Liver (tissue), 9 donors: Measurements from ENCODE around the gene TGFBR3. TPM values are rescaled to one million over a fixed set of nuclear protein-coding genes. Genes with fewer than 3 reads are reported as not detected.

Experiments
- DNase-seq: peaks from one replicate; pipeline ENCODE4 v3.0.0-alpha.2; 2017; ENCODE audit warnings: low spot score
- H3K27ac ChIP-seq, 2 donors: one replicate each; pipeline ENCODE4 v1.7.0; 2013; ENCODE audit warnings: inconsistent platforms in 2 of 2, low read length in 2 of 2, control low read depth in 1 of 2, low read depth in 1 of 2, mild to moderate bottlenecking in 1 of 2
- H3K27me3 ChIP-seq, 4 donors: one replicate each; pipeline versions ENCODE4 v1.6.1 to v1.7.0; 2013; ENCODE audit warnings: low read length in 3 of 4, inconsistent platforms in 1 of 4, mild to moderate bottlenecking in 1 of 4, moderate library complexity in 1 of 4; ENCODE audit not compliant: control insufficient read depth in 4 of 4, insufficient read depth in 4 of 4
- H3K36me3 ChIP-seq, 4 donors: one replicate each; pipeline versions ENCODE4 v1.6.1 to v1.7.0; 2013; ENCODE audit warnings: low read length in 3 of 4, mild to moderate bottlenecking in 3 of 4, low read depth in 1 of 4, moderate library complexity in 1 of 4; ENCODE audit not compliant: control insufficient read depth in 4 of 4, insufficient read depth in 3 of 4
- H3K4me1 ChIP-seq, 4 donors: one replicate each; pipeline versions ENCODE4 v1.6.1 to v1.7.0; 2013; ENCODE audit warnings: low read length in 3 of 4, mild to moderate bottlenecking in 3 of 4, moderate library complexity in 1 of 4; ENCODE audit not compliant: control insufficient read depth in 4 of 4, insufficient read depth in 4 of 4
- H3K4me3 ChIP-seq, 3 donors: one replicate each; pipeline versions ENCODE4 v1.6.1 to v1.7.0; 2013; ENCODE audit warnings: low read length in 3 of 3, control low read depth in 1 of 3, low read depth in 1 of 3, mild to moderate bottlenecking in 1 of 3
- H3K9ac ChIP-seq, 2 donors: one replicate each; pipeline ENCODE4 v1.7.0; 2013; ENCODE audit warnings: low read length in 2 of 2, mild to moderate bottlenecking in 2 of 2, moderate library complexity in 2 of 2, control low read depth in 1 of 2, low read depth in 1 of 2
- H3K9me3 ChIP-seq, 4 donors: one replicate each; pipeline versions ENCODE4 v1.6.1 to v1.7.0; 2013; ENCODE audit warnings: low read length in 3 of 4; ENCODE audit not compliant: control insufficient read depth in 4 of 4
- ATF3 ChIP-seq: IDR thresholded peaks from 2 replicates; pipeline ENCODE4 v1.6.1; 2016; ENCODE audit warnings: antibody characterized with exemption
- CTCF ChIP-seq: fragments of 150-350 bp; IDR thresholded peaks from 2 replicates; pipeline ENCODE4 v1.5.1; 2017; ENCODE audit warnings: improper control_type of control experiment, low read depth, low read length; ENCODE audit not compliant: missing input control
- FOXA1 ChIP-seq: IDR thresholded peaks from 2 replicates; pipeline ENCODE4 v1.6.1; 2016; ENCODE audit warnings: antibody characterized with exemption
- FOXA2 ChIP-seq: IDR thresholded peaks from 2 replicates; pipeline ENCODE4 v1.6.1; 2016; ENCODE audit warnings: antibody characterized with exemption
- GABPA ChIP-seq, 2 donors: IDR thresholded peaks in 1 of 2; conservative IDR thresholded peaks in 1 of 2; 2 replicates each; pipeline ENCODE4 v1.6.1; 2016; ENCODE audit warnings: antibody characterized with exemption in 2 of 2, mild to moderate bottlenecking in 1 of 2, moderate library complexity in 1 of 2
- HNF4A ChIP-seq, 2 donors: conservative IDR thresholded peaks; 2 replicates each; pipeline ENCODE4 v1.6.1; 2016; ENCODE audit warnings: antibody characterized with exemption in 2 of 2, mild to moderate bottlenecking in 2 of 2
- HNF4G ChIP-seq: IDR thresholded peaks from 2 replicates; pipeline ENCODE4 v1.6.1; 2016; ENCODE audit warnings: antibody characterized with exemption
- JUND ChIP-seq, 2 donors: IDR thresholded peaks; 2 replicates each; pipeline ENCODE4 v1.6.1; 2016; ENCODE audit warnings: antibody characterized with exemption in 2 of 2
- MAX ChIP-seq: IDR thresholded peaks from 2 replicates; pipeline ENCODE4 v1.6.1; 2016; ENCODE audit warnings: antibody characterized with exemption
- RAD21 ChIP-seq, 2 donors: IDR thresholded peaks; 2 replicates each; pipeline ENCODE4 v1.6.1; 2016; ENCODE audit warnings: antibody characterized with exemption in 2 of 2, mild to moderate bottlenecking in 2 of 2
- REST ChIP-seq: IDR thresholded peaks from 2 replicates; pipeline ENCODE4 v1.6.1; 2016; ENCODE audit warnings: antibody characterized with exemption, mild to moderate bottlenecking
- RXRA ChIP-seq, 2 donors: IDR thresholded peaks; 2 replicates each; pipeline ENCODE4 v1.6.1; 2017 to 2018; ENCODE audit warnings: antibody characterized with exemption in 2 of 2, mild to moderate bottlenecking in 1 of 2
- SP1 ChIP-seq: IDR thresholded peaks from 2 replicates; pipeline ENCODE4 v1.6.1; 2018; ENCODE audit warnings: antibody characterized with exemption, mild to moderate bottlenecking
- TAF1 ChIP-seq: conservative IDR thresholded peaks from 2 replicates; pipeline ENCODE4 v1.6.1; 2016; ENCODE audit warnings: antibody characterized with exemption, mild to moderate bottlenecking
- YY1 ChIP-seq: IDR thresholded peaks from 2 replicates; pipeline ENCODE4 v1.6.1; 2016; ENCODE audit warnings: antibody characterized with exemption, mild to moderate bottlenecking
- WGBS: extraction: QIAGEN DNeasy Blood & Tissue Kit; methylation state at CpG from one replicate; pipeline ENCODE4 v1.1.7; 2013; 5-methylcytosine and 5-hydroxymethylcytosine counted together
- polyA plus RNA-seq, 2 donors: library from polyadenylated mRNA; stranded (reverse) in 1 of 2; unstranded in 1 of 2; fragments of 200-250 nt in 1 of 2; fragments of >200 nt in 1 of 2; fragmentation: Nextera tagmentation in 1 of 2; extraction: Ambion mirVana in 1 of 2; gene quantifications; one replicate each; pipeline versions ENCODE4 v1.2.1 to v1.2.3, GENCODE V29; 2013 to 2015
- total RNA-seq, 2 donors: library from RNA; depleted of rRNA; stranded (reverse); fragments of >200 nt; gene quantifications; one replicate each; pipeline ENCODE4 v1.2.3, GENCODE V29; 2014
- donor health status: healthy.
- donor health status: healthy.
- donor health status: healthy.
- donor health status: healthy.
- donor health status: healthy.

TGFBR3 gene
- total and polyA plus RNA-seq, 4 donors, result 6.1 to 19.3 (median 9.9) TPM

- Histone ChIP-seq H3K27me3 (no peaks in the 10 kb centered on the region), H3K9ac (no peak overlapping the region), H3K9me3 (no peaks in the 10 kb centered on the region), H3K4me1 (peaks cover 0 to 28% (median 22%) of the 10 kb centered on the region in 4 donors), H3K36me3 (no peaks in the 10 kb centered on the region), H3K4me3 (no peak overlapping the region), H3K27ac (peak overlapping the region; percentile 44 to 75)
- TF ChIP-seq RXRA (IDR thresholded peaks at IDR 0.05) (no peak), JUND (IDR thresholded peaks at IDR 0.05) (peak in 1 of 2 donors; percentile 15)
- WGBS, result 39% methylated on average over 6 of the region's 6 CpGs
- DNase-seq, result no peak
Measured at GRCh38 chr1:91844862-91845528, 41.0 kb downstream of the TGFBR3 start.

GRCh38 chr1:91843843-91844242, 42.1 kb downstream of the TGFBR3 start:
- no peak overlapping the region for H3K27ac ChIP-seq
- no peak for DNase-seq
- H3K36me3 ChIP-seq, result no peaks in the 10 kb centered on the region
- no peak for TF ChIP-seq CTCF
- no peak for TF ChIP-seq FOXA2
- TF ChIP-seq HNF4G, result no peak
- TF ChIP-seq RAD21 (IDR thresholded peaks at IDR 0.05), result no peak
- TF ChIP-seq TAF1, result no peak
- no peak for TF ChIP-seq GABPA (IDR thresholded peaks at IDR 0.05 in 1 of 2, conservative IDR thresholded peaks at IDR 0.05 in 1 of 2)
- no peak for TF ChIP-seq MAX
- no peak for TF ChIP-seq SP1
- TF ChIP-seq FOXA1, result no peak
- TF ChIP-seq ATF3, result no peak
- TF ChIP-seq HNF4A (conservative IDR thresholded peaks at IDR 0.05), result no peak
- TF ChIP-seq YY1, result no peak
- TF ChIP-seq REST, result no peak
- H3K9me3 ChIP-seq, result no peaks in the 10 kb centered on the region
- H3K4me1 ChIP-seq, result peaks cover 0 to 28% (median 22%) of the 10 kb centered on the region in 4 donors
- H3K4me3 ChIP-seq, result no peak overlapping the region
- 97% methylated on average over 3 of the region's 3 CpGs for WGBS
- H3K9ac ChIP-seq, result no peak overlapping the region
- H3K27me3 ChIP-seq, result no peaks in the 10 kb centered on the region
